Epithelial cell of esophagus (primary cell): ENCODE data around the gene RNF169.

Source experiments
- DNase-seq: peaks from one replicate; pipeline ENCODE4 v3.0.0; 2010; ENCODE audit warnings: low read depth
- H3K4me3 ChIP-seq: 2 replicates; pipeline ENCODE4 v1.5.1; 2011; ENCODE audit warnings: mild to moderate bottlenecking, low read length, control low read depth
- CTCF ChIP-seq: IDR thresholded peaks from 2 replicates; pipeline ENCODE4 v1.5.1; 2011; ENCODE audit warnings: low read depth, mild to moderate bottlenecking, low read length, control low read depth, inconsistent platforms; ENCODE audit not compliant: insufficient read depth; ENCODE audit errors: missing control alignments

RNF169 gene

GRCh38 chr11:74837191-74837590 is 88.5 kb downstream of the RNF169 start:
- H3K4me3 ChIP-seq: no peak overlapping the region
- DNase-seq: no peak
- no peak for TF ChIP-seq CTCF

- DNase-seq: no peak
- TF ChIP-seq CTCF: no peak
- no peak overlapping the region for H3K4me3 ChIP-seq
Measured at GRCh38 chr11:74838188-74838587, 89.5 kb downstream of the RNF169 start.

- no peak for TF ChIP-seq CTCF
- DNase-seq: no peak
- no peak overlapping the region for H3K4me3 ChIP-seq
Measured at GRCh38 chr11:74839446-74839845, 90.8 kb downstream of the RNF169 start.

GRCh38 chr11:74839971-74840370 is 91.3 kb downstream of the RNF169 start:
- no peak overlapping the region for H3K4me3 ChIP-seq
- TF ChIP-seq CTCF: no peak
- DNase-seq: no peak

GRCh38 chr11:74840486-74840885 is 91.8 kb downstream of the RNF169 start:
- DNase-seq: no peak
- H3K4me3 ChIP-seq: no peak overlapping the region
- TF ChIP-seq CTCF: no peak

- no peak for DNase-seq
- no peak overlapping the region for H3K4me3 ChIP-seq
Measured at GRCh38 chr11:74842967-74843366, 94.3 kb downstream of the RNF169 start.

More at GRCh38 chr11:74842967-74843366, 94.3 kb downstream of the RNF169 start:
- no peak for TF ChIP-seq CTCF
